Skeletal muscle tissue (tissue), 4 donors: Measurements from ENCODE around the gene L1CAM. TPM values are rescaled to one million over a fixed set of nuclear protein-coding genes. Genes with fewer than 3 reads are reported as not detected.

Experiments
- H3K27ac ChIP-seq: one replicate; pipeline ENCODE4 v1.7.0; 2013; ENCODE audit warnings: mild to moderate bottlenecking, low read depth, low read length, inconsistent platforms
- H3K27me3 ChIP-seq, 3 donors: one replicate each; pipeline ENCODE4 v1.7.0; 2013; ENCODE audit warnings: low read length in 3 of 3; ENCODE audit not compliant: control insufficient read depth in 3 of 3, insufficient read depth in 3 of 3
- H3K36me3 ChIP-seq, 3 donors: one replicate each; pipeline ENCODE4 v1.7.0; 2013; ENCODE audit warnings: low read length in 3 of 3; ENCODE audit not compliant: control insufficient read depth in 3 of 3, insufficient read depth in 3 of 3
- H3K4me1 ChIP-seq, 3 donors: one replicate each; pipeline ENCODE4 v1.7.0; 2013; ENCODE audit warnings: low read length in 3 of 3, mild to moderate bottlenecking in 3 of 3; ENCODE audit not compliant: control insufficient read depth in 3 of 3, insufficient read depth in 3 of 3
- H3K4me3 ChIP-seq, 3 donors: one replicate each; pipeline ENCODE4 v1.7.0; 2013; ENCODE audit warnings: low read length in 3 of 3
- H3K9ac ChIP-seq, 3 donors: one replicate each; pipeline ENCODE4 v1.7.0; 2013; ENCODE audit warnings: low read length in 3 of 3, mild to moderate bottlenecking in 3 of 3, moderate library complexity in 2 of 3, low read depth in 1 of 3
- H3K9me3 ChIP-seq, 3 donors: one replicate each; pipeline ENCODE4 v1.7.0; 2013; ENCODE audit warnings: low read length in 3 of 3; ENCODE audit not compliant: control insufficient read depth in 3 of 3
- total RNA-seq: library from RNA; depleted of rRNA; stranded (reverse); fragments of >200 nt; gene quantifications from one replicate; pipeline ENCODE4 v1.2.3, GENCODE V29; 2014
- donor health status: Osteomylitis.

The L1CAM gene
- total RNA-seq, 1 donor from 2014 or later: 1.6 TPM

DNA sequence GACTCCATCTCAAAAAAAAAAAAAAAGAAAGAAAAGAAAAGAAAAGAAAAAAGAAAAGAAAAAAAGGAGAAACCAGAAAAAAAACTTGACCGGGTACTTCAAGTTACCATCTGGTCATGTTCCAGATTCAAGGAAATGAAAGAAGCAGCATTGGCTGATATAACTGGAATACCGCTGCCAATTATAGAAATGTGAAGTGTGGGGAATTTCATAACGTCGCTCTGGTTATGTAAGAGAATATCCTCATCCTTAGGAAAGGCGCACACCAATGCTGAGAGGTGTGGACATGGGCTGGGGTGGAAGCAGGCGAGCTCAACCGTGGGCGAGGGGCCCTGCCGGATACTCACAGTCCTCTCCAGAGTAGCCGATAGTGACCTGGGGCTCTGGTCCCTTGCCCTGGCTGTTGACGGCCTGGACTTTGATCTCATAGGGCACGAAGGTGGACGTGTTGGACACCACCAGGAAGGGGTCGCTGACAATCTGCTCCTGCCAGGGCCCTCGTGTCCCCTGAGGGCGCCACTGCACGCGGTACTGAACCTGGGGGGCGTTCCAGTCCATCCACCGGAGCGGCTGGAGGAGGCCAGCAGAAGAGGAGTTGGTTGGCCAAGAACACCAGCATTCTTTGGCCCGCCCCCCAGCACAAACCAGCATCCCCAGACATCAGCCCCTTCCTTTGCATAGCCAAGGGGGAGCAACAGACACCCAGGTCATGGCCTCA is 19.5 kb downstream of the L1CAM start:
- H3K9ac ChIP-seq: no peak overlapping the region
- no peak overlapping the region for H3K27ac ChIP-seq
- H3K36me3 ChIP-seq: no peaks in the 10 kb centered on the region
- peaks cover 0 to 17% (median 17%) of the 10 kb centered on the region in 3 donors for H3K27me3 ChIP-seq
- H3K4me1 ChIP-seq: no peaks in the 10 kb centered on the region
- H3K9me3 ChIP-seq: no peaks in the 10 kb centered on the region
- H3K4me3 ChIP-seq: no peak overlapping the region

GRCh38 chrX:153865685-153866084 is 20.3 kb downstream of the L1CAM start:
- Histone ChIP-seq H3K9ac (no peak overlapping the region), H3K9me3 (no peaks in the 10 kb centered on the region), H3K4me1 (no peaks in the 10 kb centered on the region), H3K27me3 (peaks cover 0 to 19% (median 14%) of the 10 kb centered on the region in 3 donors), H3K4me3 (no peak overlapping the region), H3K36me3 (no peaks in the 10 kb centered on the region), H3K27ac (no peak overlapping the region)

GRCh38 chrX:153865321-153865580 is 20.7 kb downstream of the L1CAM start:
- no peak overlapping the region for H3K9ac ChIP-seq
- H3K4me3 ChIP-seq: no peak overlapping the region
- peaks cover 0 to 19% (median 10%) of the 10 kb centered on the region in 3 donors for H3K27me3 ChIP-seq

GRCh38 chrX:153864561-153865320 is 21.2 kb downstream of the L1CAM start:
- H3K27ac ChIP-seq: no peak overlapping the region
- H3K4me3 ChIP-seq: no peak overlapping the region

More at GRCh38 chrX:153865321-153865580, 20.7 kb downstream of the L1CAM start:
- Histone ChIP-seq H3K27ac (no peak overlapping the region), H3K9me3 (no peaks in the 10 kb centered on the region), H3K4me1 (no peaks in the 10 kb centered on the region), H3K36me3 (no peaks in the 10 kb centered on the region)

GRCh38 chrX:153864101-153864500 is 21.9 kb downstream of the L1CAM start:
- H3K4me1 ChIP-seq: no peaks in the 10 kb centered on the region
- H3K36me3 ChIP-seq: no peaks in the 10 kb centered on the region
- H3K9ac ChIP-seq: no peak overlapping the region
- H3K27me3 ChIP-seq: peaks cover 0 to 14% (median 8%) of the 10 kb centered on the region in 3 donors
- no peak overlapping the region for H3K4me3 ChIP-seq
- no peak overlapping the region for H3K27ac ChIP-seq
- H3K9me3 ChIP-seq: no peaks in the 10 kb centered on the region

More at GRCh38 chrX:153864561-153865320, 21.2 kb downstream of the L1CAM start:
- Histone ChIP-seq H3K9me3 (no peaks in the 10 kb centered on the region), H3K27me3 (peaks cover 0 to 19% (median 8%) of the 10 kb centered on the region in 3 donors), H3K4me1 (no peaks in the 10 kb centered on the region), H3K9ac (no peak overlapping the region), H3K36me3 (no peaks in the 10 kb centered on the region)

GRCh38 chrX:153863251-153863991 is 22.6 kb downstream of the L1CAM start:
- Histone ChIP-seq H3K4me3 (no peak overlapping the region), H3K27me3 (peaks cover 0 to 11% (median 8%) of the 10 kb centered on the region in 3 donors), H3K27ac (no peak overlapping the region), H3K36me3 (no peaks in the 10 kb centered on the region), H3K9me3 (no peaks in the 10 kb centered on the region), H3K9ac (no peak overlapping the region), H3K4me1 (no peaks in the 10 kb centered on the region)

- Histone ChIP-seq H3K36me3 (no peaks in the 10 kb centered on the region), H3K27me3 (peaks cover 0 to 13% (median 13%) of the 10 kb centered on the region in 3 donors), H3K27ac (no peak overlapping the region), H3K4me1 (no peaks in the 10 kb centered on the region), H3K9me3 (no peaks in the 10 kb centered on the region), H3K9ac (no peak overlapping the region), H3K4me3 (no peak overlapping the region)
Measured at GRCh38 chrX:153862369-153863250, 23.4 kb downstream of the L1CAM start.

GRCh38 chrX:153861733-153862310 is 24.2 kb downstream of the L1CAM start:
- no peak overlapping the region for H3K4me3 ChIP-seq
- H3K9me3 ChIP-seq: no peaks in the 10 kb centered on the region
- no peaks in the 10 kb centered on the region for H3K4me1 ChIP-seq
- peaks cover 0 to 14% (median 11%) of the 10 kb centered on the region in 3 donors for H3K27me3 ChIP-seq
- no peaks in the 10 kb centered on the region for H3K36me3 ChIP-seq
- no peak overlapping the region for H3K9ac ChIP-seq
- no peak overlapping the region for H3K27ac ChIP-seq

DNA sequence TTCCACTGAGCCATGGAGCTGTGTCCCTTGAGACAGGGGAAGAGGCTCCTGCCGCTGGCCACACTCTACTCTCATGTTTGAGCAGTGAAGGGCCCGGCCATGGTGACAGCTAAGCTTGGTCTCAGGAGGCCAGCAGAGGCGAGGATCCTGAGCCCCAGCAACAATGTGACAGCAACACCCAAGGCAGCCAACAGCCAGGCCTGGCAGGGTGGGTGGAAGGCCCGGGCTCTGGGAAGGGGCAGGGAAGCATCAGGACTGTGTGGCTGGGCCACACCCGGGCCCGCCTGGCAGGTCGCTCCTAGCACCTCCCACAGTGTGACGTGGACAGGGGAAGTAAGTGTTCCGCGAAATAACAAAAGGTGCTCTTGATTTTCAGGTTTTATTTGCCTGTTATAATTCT is 24.8 kb downstream of the L1CAM start:
- no peak overlapping the region for H3K27ac ChIP-seq
- no peaks in the 10 kb centered on the region for H3K4me1 ChIP-seq
- H3K9ac ChIP-seq: no peak overlapping the region
- no peak overlapping the region for H3K4me3 ChIP-seq
- no peaks in the 10 kb centered on the region for H3K36me3 ChIP-seq
- H3K27me3 ChIP-seq: peaks cover 0 to 14% (median 14%) of the 10 kb centered on the region in 3 donors
- H3K9me3 ChIP-seq: no peaks in the 10 kb centered on the region
